Measurements from ENCODE around the gene RAB11A. TPM values are rescaled to one million over a fixed set of nuclear protein-coding genes. Genes with fewer than 3 reads are reported as not detected.

RAB11A gene
- total RNA-seq, 6 experiments from 2014 or later: 50.3 to 110 (median 81.6) TPM

DNA sequence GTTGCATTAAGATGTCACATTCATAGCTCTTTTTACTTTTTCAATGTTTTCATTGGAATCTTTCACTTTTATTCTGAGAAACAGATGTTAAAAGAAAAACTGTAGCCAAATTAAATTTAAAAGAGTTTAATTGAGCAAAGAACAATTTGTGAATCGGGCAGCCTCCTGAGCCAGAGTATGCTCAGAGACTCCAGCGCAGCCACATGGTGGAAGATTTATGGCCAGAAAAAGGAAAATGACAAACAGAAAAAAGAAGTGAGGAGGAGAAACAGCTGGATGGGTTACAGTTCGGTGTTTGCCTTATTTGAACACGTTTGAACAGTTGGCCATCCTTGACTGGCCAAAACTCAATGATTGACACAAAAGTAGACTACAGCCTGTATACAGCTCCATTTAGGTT, 33.8 kb upstream of the RAB11A start:
- peaks cover 0 to 38% (median 16%) of the 10 kb centered on the region in 4 donors for H3K4me1 ChIP-seq
- WGBS (ENCODE audit: insufficient coverage, low coverage, low lambda C conversion rate, missing lambda C conversion rate): 61% methylated on average over 4 of the region's 4 CpGs

DNA sequence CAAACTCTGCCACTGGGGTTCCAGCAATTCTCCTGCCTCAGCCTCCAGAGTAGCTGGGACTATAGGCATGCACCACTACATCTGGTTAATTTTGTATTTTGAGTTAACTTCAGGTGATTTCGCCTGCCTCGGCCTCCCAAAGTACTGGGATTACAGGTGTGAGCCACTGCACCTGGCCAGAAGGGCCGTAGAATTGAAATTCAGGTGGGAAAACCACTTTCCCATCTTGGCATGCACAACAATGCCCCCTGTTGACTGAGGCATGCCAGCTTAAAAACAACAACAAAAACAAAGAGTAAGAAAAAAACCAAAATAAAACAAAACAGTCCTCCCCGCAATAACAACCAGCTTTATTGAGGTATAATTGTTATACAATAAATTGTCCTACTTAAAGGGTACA, 32.6 kb upstream of the RAB11A start:
- peaks cover 0 to 34% (median 17%) of the 10 kb centered on the region in 4 donors for H3K4me1 ChIP-seq

More for the DNA sequence above, 33.8 kb upstream of the RAB11A start:
- Histone ChIP-seq H3K27ac (no peak overlapping the region), H3K36me3 (no peaks in the 10 kb centered on the region), H3K9me3 (no peaks in the 10 kb centered on the region), H3K27me3 (no peaks in the 10 kb centered on the region), H3K4me3 (no peak overlapping the region)
- intact Hi-C loops (cut with DNase I): no loop called here
- TF ChIP-seq POLR2A (IDR thresholded peaks at IDR 0.05): no peak
- TF ChIP-seq, protein P1, sequence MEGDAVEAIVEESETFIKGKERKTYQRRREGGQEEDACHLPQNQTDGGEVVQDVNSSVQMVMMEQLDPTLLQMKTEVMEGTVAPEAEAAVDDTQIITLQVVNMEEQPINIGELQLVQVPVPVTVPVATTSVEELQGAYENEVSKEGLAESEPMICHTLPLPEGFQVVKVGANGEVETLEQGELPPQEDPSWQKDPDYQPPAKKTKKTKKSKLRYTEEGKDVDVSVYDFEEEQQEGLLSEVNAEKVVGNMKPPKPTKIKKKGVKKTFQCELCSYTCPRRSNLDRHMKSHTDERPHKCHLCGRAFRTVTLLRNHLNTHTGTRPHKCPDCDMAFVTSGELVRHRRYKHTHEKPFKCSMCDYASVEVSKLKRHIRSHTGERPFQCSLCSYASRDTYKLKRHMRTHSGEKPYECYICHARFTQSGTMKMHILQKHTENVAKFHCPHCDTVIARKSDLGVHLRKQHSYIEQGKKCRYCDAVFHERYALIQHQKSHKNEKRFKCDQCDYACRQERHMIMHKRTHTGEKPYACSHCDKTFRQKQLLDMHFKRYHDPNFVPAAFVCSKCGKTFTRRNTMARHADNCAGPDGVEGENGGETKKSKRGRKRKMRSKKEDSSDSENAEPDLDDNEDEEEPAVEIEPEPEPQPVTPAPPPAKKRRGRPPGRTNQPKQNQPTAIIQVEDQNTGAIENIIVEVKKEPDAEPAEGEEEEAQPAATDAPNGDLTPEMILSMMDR (IDR thresholded peaks at IDR 0.05): no peak
- DNase-seq (no peak), ATAC-seq (no peak)

DNA sequence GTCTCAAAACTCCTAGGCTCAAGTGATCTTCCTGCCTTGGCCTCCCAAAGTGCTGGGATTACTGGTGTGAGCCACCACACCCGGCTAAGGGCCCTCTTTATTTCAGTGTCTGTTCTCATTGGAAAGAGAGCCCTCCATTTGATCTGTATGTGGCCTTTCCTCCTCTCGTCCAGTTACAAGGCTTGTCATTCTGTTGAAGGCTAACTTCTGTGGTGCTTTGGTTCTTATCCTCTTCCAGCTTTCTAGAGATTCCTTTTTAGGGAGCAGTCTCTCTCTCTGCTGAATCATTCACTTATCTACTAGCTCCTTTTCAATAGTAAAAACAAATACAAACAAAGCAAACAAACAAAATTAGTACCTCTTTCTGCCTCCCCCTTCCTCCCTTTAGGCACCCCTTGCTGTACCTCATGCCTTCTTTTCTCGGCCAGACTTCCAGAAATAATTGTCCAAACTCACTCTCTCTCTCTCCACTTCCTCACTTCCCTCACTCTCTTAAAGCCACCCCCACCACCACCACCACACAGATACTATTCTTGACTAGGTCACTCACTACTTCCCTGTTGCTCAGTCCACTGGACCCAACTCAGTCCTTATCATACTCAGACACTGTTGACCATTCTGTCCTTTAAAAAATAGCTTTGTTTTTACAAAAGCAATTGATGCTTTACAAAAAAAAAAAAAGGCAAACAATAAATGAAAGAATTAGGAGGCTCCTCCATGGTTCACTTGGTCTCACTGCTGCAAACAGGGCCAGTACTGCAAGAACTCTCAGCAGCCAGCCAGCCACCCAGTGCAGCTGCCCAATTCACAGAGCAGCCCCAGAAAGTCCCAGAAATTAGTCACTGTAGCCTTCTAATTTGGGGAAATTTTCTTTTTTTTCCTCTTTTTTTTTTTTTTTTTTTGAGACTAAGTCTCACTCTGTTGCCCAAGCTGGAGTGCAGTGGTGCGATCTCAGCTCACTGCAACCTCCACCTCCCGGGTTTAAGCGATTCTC, 31.7 kb upstream of the RAB11A start:
- ATAC-seq (peak in 3 of 4 donors; percentile 9 to 32 (median 20)), DNase-seq (no peak)
- 67% methylated on average over 3 of the region's 6 CpGs for WGBS (ENCODE audit: insufficient coverage, low coverage, low lambda C conversion rate, missing lambda C conversion rate)
- TF ChIP-seq, protein P1 (IDR thresholded peaks at IDR 0.05): no peak
- no peak for TF ChIP-seq POLR2A (IDR thresholded peaks at IDR 0.05)
- Histone ChIP-seq H3K9me3 (no peaks in the 10 kb centered on the region), H3K4me1 (peaks cover 0 to 25% (median 14%) of the 10 kb centered on the region in 4 donors), H3K27me3 (no peaks in the 10 kb centered on the region), H3K27ac (no peak overlapping the region), H3K4me3 (no peak overlapping the region), H3K36me3 (no peaks in the 10 kb centered on the region)
- intact Hi-C loops (cut with DNase I): no loop called here

More for the DNA sequence above, 32.6 kb upstream of the RAB11A start:
- Histone ChIP-seq H3K27ac (no peak overlapping the region), H3K27me3 (no peaks in the 10 kb centered on the region), H3K4me3 (no peak overlapping the region), H3K36me3 (no peaks in the 10 kb centered on the region), H3K9me3 (no peaks in the 10 kb centered on the region)
- DNase-seq (no peak), ATAC-seq (no peak)
- TF ChIP-seq, protein P1 (IDR thresholded peaks at IDR 0.05): peak in 2 of 4 donors; percentile 15 to 16
- no peak for TF ChIP-seq POLR2A (IDR thresholded peaks at IDR 0.05)
- WGBS (ENCODE audit: insufficient coverage, low coverage, low lambda C conversion rate, missing lambda C conversion rate): 81% methylated on average over 2 of the region's 4 CpGs
- intact Hi-C loops (cut with DNase I): no loop called here

DNA sequence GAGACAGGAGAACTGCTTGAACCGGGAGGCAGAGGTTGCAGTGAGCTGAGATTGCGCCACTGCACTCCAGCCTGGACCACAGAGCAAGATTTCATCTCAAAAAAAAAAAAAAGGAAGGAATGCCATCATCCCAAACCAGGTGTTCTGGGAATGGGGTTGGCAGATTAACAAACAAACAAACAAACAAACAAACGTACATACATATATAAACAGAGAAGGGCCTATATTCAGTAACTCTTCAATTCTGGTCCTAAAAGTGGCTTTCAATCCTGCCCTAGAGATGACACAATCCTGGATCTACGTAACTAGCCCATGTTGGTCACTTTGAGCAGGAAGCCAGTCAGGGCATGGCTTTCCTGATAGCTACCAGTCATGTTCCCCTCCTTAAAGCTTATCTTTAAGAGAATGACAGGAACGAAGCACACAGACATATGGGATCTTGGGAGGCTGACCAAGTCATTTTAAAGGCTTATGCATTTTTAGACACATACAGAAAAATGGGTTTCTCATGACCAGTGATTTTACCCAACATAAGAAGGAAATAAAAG, 29.9 kb upstream of the RAB11A start:
- intact Hi-C loops (cut with DNase I): no loop called here
- TF ChIP-seq POLR2A (IDR thresholded peaks at IDR 0.05): no peak
- TF ChIP-seq, protein P1 (IDR thresholded peaks at IDR 0.05): no peak
- DNase-seq: no peak
- no peaks in the 10 kb centered on the region for H3K27me3 ChIP-seq
- H3K4me3 ChIP-seq: no peak overlapping the region
- peak; percentile 39 to 60 (median 48) for ATAC-seq
- H3K27ac ChIP-seq: no peak overlapping the region
- no peaks in the 10 kb centered on the region for H3K9me3 ChIP-seq
- WGBS (ENCODE audit: insufficient coverage, low coverage, low lambda C conversion rate, missing lambda C conversion rate): 54% methylated on average over 5 of the region's 5 CpGs
- H3K36me3 ChIP-seq: no peaks in the 10 kb centered on the region
- peaks cover 0 to 10% (median 5%) of the 10 kb centered on the region in 4 donors for H3K4me1 ChIP-seq

All from right lobe of liver (tissue), 6 donors.